HG02678 (cell line): ENCODE data around the gene CHAC1.

Experiments
- ATAC-seq: cut with Tn5 transposase; IDR thresholded peaks from one replicate; pipeline ENCODE4 v1.9.1; 2021; ENCODE audit warnings: mild to moderate bottlenecking, moderate library complexity; ENCODE audit not compliant: unreplicated experiment

The CHAC1 gene

DNA sequence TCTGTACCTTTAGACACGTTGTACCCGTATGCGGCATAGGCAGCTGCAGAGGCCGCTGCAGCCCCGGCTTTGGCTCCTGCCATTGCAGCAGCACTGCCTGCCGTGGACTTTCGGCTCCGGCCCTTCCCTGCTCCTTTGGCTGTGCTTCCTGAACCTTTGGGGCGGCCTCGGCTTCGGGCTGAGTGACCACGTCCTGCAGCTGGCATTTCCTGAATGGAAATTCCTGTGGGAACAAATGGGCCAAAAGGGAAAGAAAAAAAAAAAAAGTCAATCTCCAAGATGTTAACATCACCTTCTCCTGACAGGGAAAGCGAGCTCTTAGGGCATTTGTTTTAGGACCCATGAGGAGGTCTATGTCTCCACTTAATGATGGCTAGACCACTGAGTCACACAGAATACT, 29.6 kb downstream of the CHAC1 start:
- no peak for ATAC-seq

DNA sequence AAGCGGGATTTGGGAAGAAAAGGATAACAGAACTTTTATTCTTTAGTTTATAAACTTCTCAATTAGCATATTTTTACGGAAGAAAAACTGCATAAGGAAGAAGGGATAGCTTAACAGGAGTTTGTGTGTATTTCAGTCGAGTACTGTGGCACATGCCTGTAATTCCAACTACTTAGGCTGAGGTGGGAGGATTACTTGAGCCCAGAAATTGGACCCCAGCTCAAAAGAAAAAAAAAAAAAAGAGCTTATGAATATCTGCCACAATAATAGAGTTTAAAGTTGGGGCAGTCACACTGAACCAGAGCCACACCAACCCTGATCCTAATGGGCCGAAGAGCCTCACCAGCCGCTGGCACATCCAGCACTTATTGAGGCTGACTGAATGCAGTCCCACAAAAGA, 31.1 kb downstream of the CHAC1 start:
- no peak for ATAC-seq

DNA sequence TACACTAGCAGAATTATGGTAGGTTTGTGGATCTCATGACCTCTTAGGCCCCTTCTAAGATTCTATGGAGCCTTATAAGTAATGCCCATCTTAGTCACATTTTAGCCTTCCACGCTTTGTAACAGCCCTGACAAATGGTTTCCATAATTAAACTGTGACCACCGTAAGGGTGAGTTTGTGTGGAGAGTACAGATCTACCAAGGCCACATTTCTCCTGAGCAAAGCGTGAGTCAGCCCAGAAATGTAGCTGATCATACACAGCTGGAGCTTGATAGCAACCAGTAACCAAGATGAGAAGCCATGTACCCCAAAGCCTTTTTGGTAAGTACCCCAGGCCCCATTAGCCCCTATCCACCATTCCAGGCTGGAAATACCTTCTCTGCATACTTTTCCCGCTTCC, 31.7 kb downstream of the CHAC1 start:
- no peak for ATAC-seq

DNA sequence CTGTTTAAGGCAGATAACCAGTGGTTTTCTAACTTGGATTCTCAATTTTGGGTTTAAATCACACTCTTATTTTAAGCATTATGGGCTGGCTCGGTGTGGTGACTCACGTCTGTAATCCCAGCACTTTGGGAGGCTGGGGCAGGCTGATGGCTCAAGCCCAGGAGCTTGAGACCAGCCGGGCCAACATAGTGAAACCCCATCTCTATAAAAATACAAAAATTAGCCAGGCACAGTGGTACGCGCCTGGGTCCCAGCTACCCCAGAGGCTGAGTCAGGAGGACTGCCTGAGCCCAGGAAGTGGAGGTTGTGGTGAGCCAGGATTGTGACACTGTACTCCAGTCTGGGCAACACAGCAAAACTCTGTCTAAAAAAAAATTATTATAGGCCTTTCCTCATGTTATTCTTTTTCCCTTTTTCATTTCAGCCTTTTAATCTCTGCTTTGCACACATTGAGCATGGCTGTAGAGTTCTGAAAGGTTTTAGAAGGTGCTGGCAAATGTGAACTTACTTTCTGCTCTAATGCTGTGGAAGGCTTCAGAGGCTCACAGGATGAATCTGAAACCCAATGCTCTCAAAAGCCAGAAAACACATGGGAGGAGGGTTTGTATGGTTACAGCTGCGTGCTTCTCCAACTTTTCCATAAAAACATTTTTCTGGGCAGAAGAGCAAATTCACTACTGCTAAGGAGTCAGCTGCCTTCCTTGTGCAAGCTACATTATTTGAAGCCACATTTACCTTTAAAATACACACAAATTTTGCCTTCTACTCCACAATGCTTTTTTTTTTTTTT, 32.5 kb downstream of the CHAC1 start:
- no peak for ATAC-seq

DNA sequence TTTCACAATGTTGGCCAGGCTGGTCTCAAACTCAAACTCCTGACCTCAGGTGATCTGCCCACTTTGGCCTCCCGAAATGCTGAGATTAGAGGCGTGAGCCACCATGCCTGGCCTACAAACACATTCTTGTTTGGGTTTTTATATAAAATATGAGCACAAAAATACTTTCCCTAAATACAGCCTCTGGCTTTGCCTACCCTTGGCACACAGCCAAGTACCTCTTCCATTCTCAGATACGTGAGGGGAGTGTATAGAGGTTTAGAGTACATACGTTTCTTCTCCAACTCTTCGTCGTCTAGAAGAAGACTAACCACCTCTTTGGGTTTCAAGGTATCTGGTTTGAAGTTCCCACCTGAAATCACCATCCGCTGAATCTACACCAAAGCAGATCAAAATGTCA, 33.5 kb downstream of the CHAC1 start:
- ATAC-seq = no peak

DNA sequence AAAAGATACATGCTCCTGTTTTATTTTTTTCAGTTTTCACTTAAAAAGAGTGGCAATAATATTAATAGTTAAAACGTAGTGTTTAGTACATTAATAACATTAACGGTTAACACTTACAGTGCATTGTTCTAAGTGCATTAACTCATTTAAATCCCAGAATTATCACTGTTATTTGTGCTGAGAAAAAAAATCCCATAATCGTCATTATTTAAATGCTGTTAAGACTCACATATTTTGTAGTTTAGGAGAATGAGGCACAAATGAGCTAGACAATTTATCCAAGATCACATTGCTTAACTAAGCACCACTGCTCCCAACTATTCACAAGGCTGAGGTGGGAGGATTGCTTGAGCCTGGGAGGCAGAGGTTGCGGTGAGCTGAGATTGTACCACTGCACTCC, 34.9 kb downstream of the CHAC1 start:
- no peak for ATAC-seq

DNA sequence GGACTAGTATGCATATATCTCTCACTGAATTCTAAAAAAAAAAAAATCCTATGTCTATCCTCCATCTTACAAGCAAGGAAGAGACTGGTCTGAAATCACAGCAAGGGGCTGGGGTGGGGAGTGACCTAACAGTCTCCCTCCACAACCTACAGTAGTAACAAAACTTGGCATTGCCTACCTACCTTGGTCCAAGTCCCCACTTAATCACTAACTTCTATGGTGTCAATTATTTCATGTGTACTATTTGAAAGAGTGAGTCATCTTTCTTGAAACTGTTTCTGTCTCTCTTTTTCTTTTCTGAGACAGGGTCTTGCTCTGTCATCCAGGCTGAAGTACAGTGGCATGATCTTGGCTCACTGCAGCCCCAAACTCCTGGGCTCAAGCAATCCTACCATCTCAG, 36.8 kb downstream of the CHAC1 start:
- ATAC-seq = no peak

DNA sequence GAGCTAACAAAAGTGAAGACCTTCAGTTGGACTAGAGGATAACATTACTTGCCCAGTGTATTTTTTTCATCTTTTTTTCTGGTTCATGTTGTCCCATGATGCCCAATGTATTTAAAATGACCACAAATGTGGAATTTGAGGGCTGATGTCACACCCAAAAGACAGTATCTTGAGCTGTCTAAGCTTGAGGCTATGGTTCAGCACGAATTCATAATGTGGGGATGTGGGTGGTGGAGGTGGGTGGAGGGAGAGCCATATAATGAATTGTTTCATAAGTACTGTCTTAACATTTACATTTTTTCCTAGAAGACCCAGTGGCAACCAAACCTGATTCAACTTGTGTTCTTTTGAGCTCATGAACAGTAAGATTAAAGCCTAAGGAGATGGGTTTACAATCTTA, 37.5 kb downstream of the CHAC1 start:
- ATAC-seq = no peak

DNA sequence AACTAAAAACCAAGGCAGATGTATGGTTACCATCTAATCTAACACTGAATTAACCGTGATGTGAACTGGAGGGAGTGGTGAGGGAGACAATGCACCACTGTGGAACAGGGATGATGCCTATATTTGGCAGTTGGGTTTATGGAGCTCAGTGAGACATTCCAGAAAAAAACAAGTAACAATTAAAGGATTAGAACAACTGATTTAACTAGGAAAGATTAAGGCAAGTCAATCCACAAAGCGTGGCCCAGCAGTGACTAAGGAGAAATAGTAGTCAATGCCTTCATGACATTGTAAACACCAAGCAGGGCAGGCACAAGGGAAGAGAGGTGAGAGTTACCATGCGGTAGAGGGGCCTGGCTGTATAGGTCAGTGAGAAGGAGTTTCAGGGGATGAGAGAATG, 38.1 kb downstream of the CHAC1 start:
- no peak for ATAC-seq

DNA sequence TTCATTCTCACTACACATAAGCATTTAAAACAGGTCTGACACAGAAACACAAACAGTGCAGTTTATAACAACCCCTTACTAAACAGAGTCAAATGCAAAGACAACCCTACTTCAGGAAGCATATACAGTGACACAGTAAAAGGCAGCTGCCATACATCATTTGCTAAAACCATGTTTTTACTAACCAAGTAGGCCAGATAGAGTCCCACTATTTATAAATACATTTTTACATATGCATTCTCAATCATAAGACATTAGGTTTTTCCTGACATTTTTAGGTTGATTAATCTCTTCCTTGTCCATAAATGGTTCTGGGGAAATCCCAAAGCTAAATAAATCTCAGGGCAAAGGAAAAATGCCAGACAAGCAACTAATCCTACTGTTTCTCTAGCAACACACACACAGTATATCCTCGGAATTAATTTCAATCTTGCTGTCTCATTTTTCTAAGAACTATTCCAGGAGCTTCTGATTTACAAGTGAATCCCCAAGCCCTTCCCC, 39.0 kb downstream of the CHAC1 start:
- ATAC-seq = no peak

DNA sequence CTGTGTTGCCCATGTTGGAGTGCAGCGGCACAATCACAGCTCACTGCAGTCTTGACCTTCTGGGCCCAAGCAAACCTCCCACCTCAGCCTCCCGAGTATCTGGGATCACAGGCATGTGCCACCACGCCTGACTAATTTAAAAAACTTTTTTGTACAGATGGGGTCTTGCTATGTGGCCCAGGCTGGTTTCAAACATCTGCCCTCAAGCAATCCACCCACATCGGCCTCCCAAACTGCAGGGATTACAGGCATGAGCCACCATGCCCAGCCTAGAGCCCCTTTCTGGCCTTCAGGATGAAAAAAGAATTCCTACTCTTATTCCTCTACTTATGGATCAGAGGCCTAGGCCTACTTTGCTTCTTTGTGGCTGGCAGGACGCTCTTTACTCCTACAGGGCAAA, 39.6 kb downstream of the CHAC1 start:
- no peak for ATAC-seq

DNA sequence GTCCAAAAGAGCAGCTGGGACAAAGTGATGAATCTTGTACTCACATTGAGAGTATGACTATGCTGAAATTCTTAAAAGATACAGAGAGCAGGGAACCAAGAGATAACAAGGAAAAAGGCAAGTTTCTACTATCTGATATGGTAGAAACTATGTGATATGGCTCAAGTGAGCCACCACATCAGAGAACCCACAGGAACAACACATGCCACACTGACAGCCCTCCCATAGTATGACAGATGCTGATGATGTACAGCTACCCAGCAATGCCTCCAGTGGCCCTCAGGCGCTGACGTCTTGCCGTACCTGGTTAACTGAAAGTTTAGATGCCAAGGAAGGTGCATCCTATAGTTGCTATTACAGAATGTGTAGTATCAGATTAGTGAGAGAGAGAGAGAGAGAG, 42.4 kb downstream of the CHAC1 start:
- no peak for ATAC-seq

DNA sequence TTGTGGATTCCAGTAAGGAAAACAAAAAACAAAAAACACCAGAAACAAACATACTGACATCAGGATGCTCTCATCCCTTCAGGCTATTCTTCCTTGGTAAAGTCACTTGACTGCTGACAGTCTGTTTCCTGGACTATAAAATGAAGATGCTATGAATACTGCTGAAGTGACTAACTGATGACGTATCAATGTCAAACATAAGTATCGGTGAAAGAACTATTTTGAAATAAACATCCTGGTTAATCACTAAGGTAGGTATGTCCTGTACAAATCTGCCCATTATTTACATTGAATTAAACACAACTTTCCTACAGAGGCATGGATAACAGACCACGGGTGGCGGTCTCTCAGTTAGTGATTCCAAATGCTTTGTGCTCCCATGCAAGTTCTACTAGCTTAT, 45.9 kb downstream of the CHAC1 start:
- ATAC-seq = no peak

DNA sequence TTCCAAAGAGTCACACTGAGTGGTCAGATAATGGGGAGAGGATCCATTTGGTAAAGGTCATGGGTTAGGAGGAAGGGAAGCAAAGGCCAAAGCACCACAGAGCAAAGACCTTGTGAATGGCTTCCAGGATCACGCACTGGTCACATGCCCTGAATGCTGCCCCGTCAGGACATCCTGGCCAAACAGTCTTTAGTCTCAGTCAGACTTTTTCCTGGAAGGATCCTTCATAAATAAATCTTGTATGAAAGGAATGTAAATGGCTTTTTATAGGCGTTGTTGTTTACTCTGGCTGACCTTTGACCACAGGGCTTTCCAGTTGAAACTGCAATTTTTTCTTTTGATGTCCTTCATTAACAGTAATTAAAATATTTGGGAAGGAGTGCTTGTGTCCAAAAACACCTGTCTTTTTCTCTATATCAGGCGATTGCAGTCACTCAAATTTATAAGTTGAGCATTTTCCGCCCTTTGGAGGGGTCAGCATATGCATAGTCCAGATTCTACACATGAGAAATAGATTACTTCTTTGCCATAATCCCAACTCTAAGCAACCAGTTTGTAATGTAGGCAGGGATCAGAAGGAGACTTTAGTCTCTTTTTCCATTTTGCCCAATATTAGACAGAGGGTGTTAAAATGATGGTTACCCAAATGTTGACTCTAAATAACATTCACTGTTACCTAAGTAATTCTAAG, 48.4 kb downstream of the CHAC1 start:
- ATAC-seq = no peak

DNA sequence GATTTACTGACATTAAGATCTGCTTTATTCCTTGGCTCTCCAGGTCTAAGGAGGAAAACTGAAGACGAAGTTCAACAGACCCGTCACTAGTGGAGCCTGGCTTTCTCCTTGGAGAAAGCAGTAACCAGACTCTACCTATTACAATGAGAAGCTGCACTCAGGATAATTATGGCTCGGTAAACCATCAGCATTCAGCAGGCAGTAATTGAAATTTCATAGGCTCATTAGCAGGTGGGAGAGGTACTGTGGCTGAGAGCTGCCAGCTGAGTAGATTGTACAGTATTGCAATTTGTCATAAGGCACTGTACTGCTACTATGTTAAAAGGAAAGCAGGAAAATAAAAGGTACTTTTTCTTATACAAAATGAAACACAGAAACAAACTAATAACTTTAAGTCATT, 51.2 kb downstream of the CHAC1 start:
- ATAC-seq = no peak
